Measurements from ENCODE around the gene PRKD2.

The PRKD2 gene

GRCh38 chr19:46625731-46626130 is 91.2 kb downstream of the PRKD2 start:
- no peaks in the 10 kb centered on the region for H3K27me3 ChIP-seq (ENCODE audit: insufficient read depth, low read length, poor library complexity)

GRCh38 chr19:46624958-46625661 is 91.8 kb downstream of the PRKD2 start, which contains the start of gene PTGIR:
Gene PTGIR, minus strand, starts transcription at chr19:46625089. Its CDS starts 864 bp downstream, at chr19:46624225.
- Histone ChIP-seq H3K36me3 (ENCODE audit: insufficient read depth, low read length) (no peaks in the 10 kb centered on the region), H3K27ac (ENCODE audit: low read length) (no peak within 1 kb of the TSS), H4K20me1 (ENCODE audit: insufficient read depth, low read length) (no peaks in the 10 kb centered on the region), H3K79me2 (ENCODE audit: insufficient read depth, low read length) (no peaks in the 10 kb centered on the region), H3K4me3 (ENCODE audit: low read depth in 1 of 2, low read length in 2 of 2) (no peak within 1 kb of the TSS), H3K27me3 (ENCODE audit: insufficient read depth, low read length, poor library complexity) (no peaks in the 10 kb centered on the region), H3K9ac (ENCODE audit: low read depth, low read length) (no peak within 1 kb of the TSS), H3K4me2 (ENCODE audit: insufficient read depth, low read length) (no peak within 1 kb of the TSS), H3K9me3 (ENCODE audit: insufficient read depth, low read length, severe bottlenecking) (no peaks in the 10 kb centered on the region), H3K4me1 (ENCODE audit: insufficient read depth, low read length) (peaks cover 2% of the 10 kb centered on the region; the same call in 1 of the 2 replicates), H2AFZ (ENCODE audit: low read depth, low read length) (no peak within 1 kb of the TSS)
- no peak for TF ChIP-seq CTCF (IDR thresholded peaks at IDR 0.05; ENCODE audit: borderline replicate concordance, extremely low read depth, low read length, poor library complexity, severe bottlenecking)
- no peak for TF ChIP-seq EZH2 (IDR thresholded peaks at IDR 0.05; ENCODE audit: borderline replicate concordance, low read depth, low read length, severe bottlenecking)
- ATAC-seq (ENCODE audit: insufficient read depth, low read depth) (peak; percentile 66; the same call in 2 of the 3 replicates), DNase-seq (peak; percentile 54)

More at GRCh38 chr19:46625731-46626130, 91.2 kb downstream of the PRKD2 start:
- H3K4me2 ChIP-seq (ENCODE audit: insufficient read depth, low read length) = no peak overlapping the region
- ATAC-seq (ENCODE audit: insufficient read depth, low read depth) = no peak
- no peaks in the 10 kb centered on the region for H3K4me1 ChIP-seq (ENCODE audit: insufficient read depth, low read length)
- no peaks in the 10 kb centered on the region for H4K20me1 ChIP-seq (ENCODE audit: insufficient read depth, low read length)
- DNase-seq = no peak
- no peak overlapping the region for H2AFZ ChIP-seq (ENCODE audit: low read depth, low read length)
- H3K9me3 ChIP-seq (ENCODE audit: insufficient read depth, low read length, severe bottlenecking) = no peaks in the 10 kb centered on the region
- no peak overlapping the region for H3K9ac ChIP-seq (ENCODE audit: low read depth, low read length)
- no peaks in the 10 kb centered on the region for H3K79me2 ChIP-seq (ENCODE audit: insufficient read depth, low read length)
- no peaks in the 10 kb centered on the region for H3K36me3 ChIP-seq (ENCODE audit: insufficient read depth, low read length)
- TF ChIP-seq EZH2 (IDR thresholded peaks at IDR 0.05; ENCODE audit: borderline replicate concordance, low read depth, low read length, severe bottlenecking) = no peak
- no peak for TF ChIP-seq CTCF (IDR thresholded peaks at IDR 0.05; ENCODE audit: borderline replicate concordance, extremely low read depth, low read length, poor library complexity, severe bottlenecking)
- no peak overlapping the region for H3K27ac ChIP-seq (ENCODE audit: low read length)
- H3K4me3 ChIP-seq (ENCODE audit: low read depth in 1 of 2, low read length in 2 of 2) = no peak overlapping the region

All from DND-41 (cell line).